ENCODE data around the gene ALX3. TPM values are rescaled to one million over a fixed set of nuclear protein-coding genes. Genes with fewer than 3 reads are reported as not detected.

The ALX3 gene
- total RNA-seq, 6 donors from 2014 or later, result 0.24 TPM; not detected in 5

DNA sequence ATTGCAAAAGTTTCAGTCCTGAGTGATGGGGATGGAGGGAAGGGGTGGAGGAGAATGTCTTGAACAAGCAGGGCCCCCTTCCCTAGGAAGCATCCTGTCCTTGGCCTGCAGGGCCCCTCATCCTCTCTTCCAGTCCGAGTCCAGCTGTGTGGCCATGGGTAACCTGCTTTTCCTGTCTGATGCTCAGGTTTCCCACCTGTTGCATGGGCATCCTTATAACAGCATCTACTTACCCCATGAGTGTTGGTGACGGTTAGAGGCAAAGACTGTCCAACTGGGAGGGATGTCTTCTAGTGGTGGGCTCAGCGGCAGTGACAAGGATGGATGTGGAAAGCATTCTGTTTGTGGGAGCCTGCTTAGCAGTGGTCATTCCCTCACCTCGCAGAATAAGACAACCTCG is 43.7 kb upstream of the ALX3 start:
- Histone ChIP-seq H3K27me3 (no peaks in the 10 kb centered on the region), H3K36me3 (no peaks in the 10 kb centered on the region), H3K27ac (no peak overlapping the region), H3K4me3 (no peak overlapping the region), H3K9me3 (no peaks in the 10 kb centered on the region), H3K4me1 (no peaks in the 10 kb centered on the region)
- WGBS, 2 donors, result 79 to 80% methylated on average over 5 of the region's 5 CpGs
- no peak for ATAC-seq (ENCODE audit: low FRiP score in 2 of 2)
- TF ChIP-seq EP300 (IDR thresholded peaks at IDR 0.05), result no peak
- no peak for TF ChIP-seq POLR2A (IDR thresholded peaks at IDR 0.05)
- DNase-seq, result no peak

DNA sequence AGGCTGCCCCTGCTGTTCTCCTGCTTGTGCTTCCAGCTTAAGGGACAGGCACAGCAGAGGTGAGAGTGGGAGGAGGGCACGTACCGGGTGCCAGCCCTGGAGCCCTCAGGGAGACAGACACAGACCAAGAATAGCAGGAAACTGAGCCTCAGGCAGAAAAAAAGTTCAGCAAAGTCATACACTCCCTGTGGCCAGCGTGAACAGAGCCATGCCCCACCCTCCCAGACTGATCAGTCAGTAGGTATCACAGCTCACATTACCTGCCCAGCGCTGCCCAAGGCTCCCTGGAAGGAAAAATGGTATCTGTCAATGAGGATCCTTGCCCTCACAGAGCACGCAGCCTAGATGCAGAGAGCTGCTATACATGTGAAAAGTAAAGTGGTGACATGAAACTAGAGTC is 43.1 kb upstream of the ALX3 start:
- no peaks in the 10 kb centered on the region for H3K27me3 ChIP-seq
- no peaks in the 10 kb centered on the region for H3K36me3 ChIP-seq
- H3K27ac ChIP-seq, result no peak overlapping the region
- 57 to 65% methylated on average over 5 of the region's 5 CpGs for WGBS, 2 donors
- H3K4me3 ChIP-seq, result no peak overlapping the region
- ATAC-seq (ENCODE audit: low FRiP score in 2 of 2) (no peak), DNase-seq (no peak)
- H3K4me1 ChIP-seq, result no peaks in the 10 kb centered on the region
- TF ChIP-seq POLR2A (IDR thresholded peaks at IDR 0.05) (no peak), EP300 (IDR thresholded peaks at IDR 0.05) (no peak), POLR2AphosphoS5 (IDR thresholded peaks at IDR 0.05) (no peak)
- TF ChIP-seq, protein P1, sequence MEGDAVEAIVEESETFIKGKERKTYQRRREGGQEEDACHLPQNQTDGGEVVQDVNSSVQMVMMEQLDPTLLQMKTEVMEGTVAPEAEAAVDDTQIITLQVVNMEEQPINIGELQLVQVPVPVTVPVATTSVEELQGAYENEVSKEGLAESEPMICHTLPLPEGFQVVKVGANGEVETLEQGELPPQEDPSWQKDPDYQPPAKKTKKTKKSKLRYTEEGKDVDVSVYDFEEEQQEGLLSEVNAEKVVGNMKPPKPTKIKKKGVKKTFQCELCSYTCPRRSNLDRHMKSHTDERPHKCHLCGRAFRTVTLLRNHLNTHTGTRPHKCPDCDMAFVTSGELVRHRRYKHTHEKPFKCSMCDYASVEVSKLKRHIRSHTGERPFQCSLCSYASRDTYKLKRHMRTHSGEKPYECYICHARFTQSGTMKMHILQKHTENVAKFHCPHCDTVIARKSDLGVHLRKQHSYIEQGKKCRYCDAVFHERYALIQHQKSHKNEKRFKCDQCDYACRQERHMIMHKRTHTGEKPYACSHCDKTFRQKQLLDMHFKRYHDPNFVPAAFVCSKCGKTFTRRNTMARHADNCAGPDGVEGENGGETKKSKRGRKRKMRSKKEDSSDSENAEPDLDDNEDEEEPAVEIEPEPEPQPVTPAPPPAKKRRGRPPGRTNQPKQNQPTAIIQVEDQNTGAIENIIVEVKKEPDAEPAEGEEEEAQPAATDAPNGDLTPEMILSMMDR (IDR thresholded peaks at IDR 0.05), result no peak
- no peaks in the 10 kb centered on the region for H3K9me3 ChIP-seq

DNA sequence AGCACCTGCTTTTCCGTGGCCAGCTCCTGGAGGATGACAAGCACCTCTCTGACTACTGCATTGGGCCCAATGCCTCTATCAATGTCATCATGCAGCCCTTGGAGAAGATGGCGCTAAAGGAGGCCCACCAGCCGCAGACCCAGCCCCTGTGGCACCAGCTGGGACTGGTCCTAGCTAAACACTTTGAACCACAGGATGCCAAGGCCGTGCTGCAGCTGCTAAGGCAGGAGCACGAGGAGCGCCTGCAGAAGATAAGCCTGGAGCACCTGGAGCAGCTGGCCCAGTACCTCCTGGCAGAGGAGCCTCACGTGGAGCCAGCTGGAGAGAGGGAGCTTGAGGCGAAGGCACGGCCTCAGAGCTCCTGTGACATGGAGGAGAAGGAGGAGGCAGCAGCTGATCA is 42.2 kb upstream of the ALX3 start:
- Histone ChIP-seq H3K27ac (no peak overlapping the region), H3K4me1 (no peaks in the 10 kb centered on the region), H3K36me3 (no peaks in the 10 kb centered on the region), H3K27me3 (no peaks in the 10 kb centered on the region), H3K4me3 (no peak overlapping the region), H3K9me3 (no peaks in the 10 kb centered on the region)
- TF ChIP-seq POLR2A (IDR thresholded peaks at IDR 0.05) (no peak), EP300 (IDR thresholded peaks at IDR 0.05) (no peak), POLR2AphosphoS5 (IDR thresholded peaks at IDR 0.05) (no peak)
- TF ChIP-seq, protein P1 (IDR thresholded peaks at IDR 0.05), result no peak
- ATAC-seq (ENCODE audit: low FRiP score in 2 of 2) (no peak), DNase-seq (no peak)
- 75 to 81% methylated on average over 5 to 9 of the region's 9 CpGs for WGBS, 2 donors

DNA sequence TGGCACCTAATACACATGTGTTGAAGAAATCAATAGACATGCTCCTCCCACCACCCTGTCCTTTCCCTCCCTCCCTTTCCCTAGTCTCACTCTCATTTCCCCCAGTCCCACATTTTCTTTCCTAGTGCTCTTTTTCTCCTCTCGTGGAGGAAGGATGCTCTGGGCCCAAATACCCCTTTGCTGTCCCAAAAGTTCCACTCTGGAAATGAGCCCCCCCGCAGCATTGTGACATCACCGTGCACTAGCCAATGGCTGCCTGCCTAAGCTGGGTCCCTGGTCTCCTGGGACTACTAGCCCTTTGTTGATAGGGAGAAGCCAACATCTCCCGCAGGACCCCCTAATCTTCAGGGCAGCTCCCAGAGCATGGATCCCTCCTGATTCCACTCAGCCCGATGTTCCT is 41.7 kb upstream of the ALX3 start, which contains the start of gene UBL4B:
Gene UBL4B (plus strand): TSS at position 301 of the 400 bp plus-strand sequence. CDS start 92 bp downstream, at position 393.
- Histone ChIP-seq H3K4me1 (no peaks in the 10 kb centered on the region), H3K36me3 (no peaks in the 10 kb centered on the region), H3K27me3 (no peaks in the 10 kb centered on the region), H3K9me3 (no peaks in the 10 kb centered on the region), H3K27ac (no peak within 1 kb of the TSS), H3K4me3 (no peak within 1 kb of the TSS)
- WGBS, 2 donors, result 83 to 87% methylated on average over 4 to 5 of the region's 5 CpGs
- TF ChIP-seq POLR2A (IDR thresholded peaks at IDR 0.05), result no peak
- no peak for TF ChIP-seq EP300 (IDR thresholded peaks at IDR 0.05)
- ATAC-seq (ENCODE audit: low FRiP score in 2 of 2) (no peak), DNase-seq (no peak)

DNA sequence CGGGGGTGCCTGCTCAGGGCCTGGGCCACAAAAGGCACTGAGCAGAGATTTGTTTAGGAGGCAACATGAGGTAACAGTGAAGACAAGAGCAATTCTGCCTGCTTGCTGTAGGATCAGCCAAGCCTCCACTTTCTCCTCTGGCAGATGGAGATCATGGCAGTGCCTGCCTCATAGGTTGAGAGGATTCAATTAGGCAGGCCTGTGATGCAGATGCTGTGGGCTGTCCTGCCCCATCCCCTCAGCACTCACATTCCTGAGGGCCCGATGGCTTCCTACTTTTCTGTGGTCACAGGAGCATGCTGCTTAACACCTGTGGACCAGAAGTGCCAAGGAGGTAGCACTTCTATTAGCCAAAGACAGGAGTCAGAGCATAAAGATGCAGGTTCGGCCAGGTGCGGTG is 40.6 kb upstream of the ALX3 start:
- TF ChIP-seq EP300 (IDR thresholded peaks at IDR 0.05) (no peak), POLR2AphosphoS5 (IDR thresholded peaks at IDR 0.05) (no peak), POLR2A (IDR thresholded peaks at IDR 0.05) (no peak)
- TF ChIP-seq, protein P1 (IDR thresholded peaks at IDR 0.05), result no peak
- H3K27me3 ChIP-seq, result no peaks in the 10 kb centered on the region
- no peaks in the 10 kb centered on the region for H3K36me3 ChIP-seq
- no peak for ATAC-seq (ENCODE audit: low FRiP score in 2 of 2)
- H3K4me3 ChIP-seq, result no peak overlapping the region
- no peaks in the 10 kb centered on the region for H3K4me1 ChIP-seq
- H3K9me3 ChIP-seq, result no peaks in the 10 kb centered on the region
- DNase-seq, result no peak
- 89 to 96% methylated on average over 4 of the region's 4 CpGs for WGBS, 2 donors
- no peak overlapping the region for H3K27ac ChIP-seq

DNA sequence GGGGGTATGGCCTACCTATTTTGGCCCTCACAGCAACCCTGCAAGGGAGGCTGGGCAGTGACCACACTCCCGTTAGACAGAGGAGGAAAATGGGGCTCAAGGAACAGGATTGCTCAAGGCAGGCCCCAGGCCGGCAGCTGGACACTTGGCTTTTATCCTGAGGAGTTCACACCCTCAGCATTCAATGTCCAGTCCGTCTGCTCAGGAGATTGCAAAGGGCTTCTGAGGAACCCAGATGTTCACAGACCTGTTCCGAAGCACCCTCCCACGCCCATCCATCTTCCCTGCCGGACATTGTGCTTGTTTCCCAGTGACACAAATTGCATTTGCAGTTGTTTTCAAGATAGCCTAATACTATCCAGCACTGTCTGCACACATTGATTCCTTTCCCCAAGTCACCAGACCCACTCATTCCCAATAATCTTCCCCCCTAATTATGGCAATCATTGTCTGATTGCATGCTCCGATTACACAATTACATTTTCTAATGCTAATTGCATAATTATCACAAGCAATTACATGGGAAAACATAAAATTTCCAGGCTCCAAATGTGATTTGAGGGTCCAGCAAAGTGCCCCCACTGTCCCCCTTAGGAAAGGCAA is 37.5 kb upstream of the ALX3 start:
- no peak overlapping the region for H3K27ac ChIP-seq
- H3K4me1 ChIP-seq, result no peaks in the 10 kb centered on the region
- ATAC-seq (ENCODE audit: low FRiP score in 2 of 2) (no peak), DNase-seq (no peak)
- no peaks in the 10 kb centered on the region for H3K36me3 ChIP-seq
- H3K4me3 ChIP-seq, result no peak overlapping the region
- H3K27me3 ChIP-seq, result no peaks in the 10 kb centered on the region
- no peaks in the 10 kb centered on the region for H3K9me3 ChIP-seq
- 48 to 57% methylated on average over 5 to 7 of the region's 7 CpGs for WGBS, 2 donors
- TF ChIP-seq POLR2AphosphoS5 (IDR thresholded peaks at IDR 0.05) (no peak), EP300 (IDR thresholded peaks at IDR 0.05) (no peak), POLR2A (IDR thresholded peaks at IDR 0.05) (no peak)
- TF ChIP-seq, protein P1 (IDR thresholded peaks at IDR 0.05), result no peak
